ENCODE results near the gene SNU13. TPM values are rescaled to one million over a fixed set of nuclear protein-coding genes. Genes with fewer than 3 reads are reported as not detected.
"Not testable (repeated sequence)": the region's sequence is repeated elsewhere in the genome, so short reads cannot be mapped to it uniquely, and the experiment has no call there.

Gene SNU13
- total RNA-seq, 2 donors from 2014 or later: 150 to 161 TPM

DNA sequence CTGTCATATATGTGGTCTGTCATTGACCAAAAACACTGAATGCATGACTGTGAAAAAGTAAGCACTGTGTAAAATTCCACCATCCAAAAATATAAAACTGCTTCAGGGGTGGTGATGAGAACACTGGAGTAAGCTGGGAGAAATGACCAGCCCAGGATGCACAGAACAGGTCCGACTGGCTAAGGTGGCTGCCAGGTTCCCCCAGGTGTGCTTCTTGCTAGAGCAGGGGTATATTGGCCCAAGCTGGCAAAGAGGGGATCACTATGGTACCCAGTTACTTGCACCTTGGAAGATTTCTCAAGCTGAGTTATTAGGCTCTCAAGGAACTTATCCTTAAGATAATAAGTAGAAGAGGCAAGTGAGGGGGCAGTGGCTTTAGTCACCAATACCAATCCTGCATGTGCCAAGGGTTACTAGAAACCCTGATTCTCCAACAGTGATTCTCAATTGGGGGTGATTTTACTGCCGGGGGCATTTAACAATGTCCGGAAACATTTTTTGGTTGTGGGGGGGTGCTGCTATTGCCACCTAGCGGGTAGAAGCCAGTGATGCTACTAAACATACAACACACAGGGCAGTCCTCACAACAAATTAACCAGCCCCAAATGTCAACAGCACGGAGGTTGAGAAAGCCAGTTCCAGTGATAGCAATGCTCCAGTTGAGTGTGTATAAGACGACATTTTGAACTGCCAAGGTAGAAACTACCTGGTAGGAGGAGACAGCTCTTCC, 15.7 kb downstream of the SNU13 start:
- H3K27ac ChIP-seq: no peak overlapping the region
- H3K36me3 ChIP-seq: no peaks in the 10 kb centered on the region
- H3K27me3 ChIP-seq (replicated peaks; ENCODE audit: insufficient read depth): no peaks in the 10 kb centered on the region
- no peak for TF ChIP-seq POLR2A (IDR thresholded peaks at IDR 0.05)
- TF ChIP-seq, protein P1, sequence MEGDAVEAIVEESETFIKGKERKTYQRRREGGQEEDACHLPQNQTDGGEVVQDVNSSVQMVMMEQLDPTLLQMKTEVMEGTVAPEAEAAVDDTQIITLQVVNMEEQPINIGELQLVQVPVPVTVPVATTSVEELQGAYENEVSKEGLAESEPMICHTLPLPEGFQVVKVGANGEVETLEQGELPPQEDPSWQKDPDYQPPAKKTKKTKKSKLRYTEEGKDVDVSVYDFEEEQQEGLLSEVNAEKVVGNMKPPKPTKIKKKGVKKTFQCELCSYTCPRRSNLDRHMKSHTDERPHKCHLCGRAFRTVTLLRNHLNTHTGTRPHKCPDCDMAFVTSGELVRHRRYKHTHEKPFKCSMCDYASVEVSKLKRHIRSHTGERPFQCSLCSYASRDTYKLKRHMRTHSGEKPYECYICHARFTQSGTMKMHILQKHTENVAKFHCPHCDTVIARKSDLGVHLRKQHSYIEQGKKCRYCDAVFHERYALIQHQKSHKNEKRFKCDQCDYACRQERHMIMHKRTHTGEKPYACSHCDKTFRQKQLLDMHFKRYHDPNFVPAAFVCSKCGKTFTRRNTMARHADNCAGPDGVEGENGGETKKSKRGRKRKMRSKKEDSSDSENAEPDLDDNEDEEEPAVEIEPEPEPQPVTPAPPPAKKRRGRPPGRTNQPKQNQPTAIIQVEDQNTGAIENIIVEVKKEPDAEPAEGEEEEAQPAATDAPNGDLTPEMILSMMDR (IDR thresholded peaks at IDR 0.05): no peak
- TF ChIP-seq POLR2AphosphoS5 (IDR thresholded peaks at IDR 0.05): no peak
- no peaks in the 10 kb centered on the region for H3K4me1 ChIP-seq (replicated peaks)
- H3K4me3 ChIP-seq: no peak overlapping the region
- no peaks in the 10 kb centered on the region for H3K9me3 ChIP-seq
- no peak for DNase-seq (ENCODE audit: low spot score)
- intact Hi-C loops (cut with DNase I): no loop called here
- WGBS: 65% methylated on average over 6 of the region's 6 CpGs

DNA sequence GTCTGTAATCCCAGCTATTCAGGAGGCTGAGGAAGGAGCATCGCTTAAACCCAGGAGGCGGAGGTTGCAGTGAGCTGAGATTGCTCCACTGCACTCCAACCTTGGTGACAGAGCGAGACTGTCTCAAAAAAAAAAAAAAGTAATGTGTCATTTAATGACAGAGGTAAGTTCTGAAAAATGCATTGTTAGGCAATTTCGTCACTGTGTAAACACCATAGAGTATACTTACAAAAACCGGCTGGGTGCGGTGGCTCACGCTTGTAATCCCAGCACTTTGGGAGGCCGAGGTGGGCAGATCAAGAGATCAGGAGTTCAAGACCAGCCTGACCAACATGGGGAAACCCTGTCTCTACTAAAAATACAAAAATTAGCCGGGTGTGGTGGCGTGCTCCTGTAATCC, 16.6 kb downstream of the SNU13 start:
- H3K4me1 ChIP-seq (replicated peaks); H3K4me3 ChIP-seq; H3K27me3 ChIP-seq (replicated peaks; ENCODE audit: insufficient read depth); H3K9me3 ChIP-seq; H3K27ac ChIP-seq; intact Hi-C loops (cut with DNase I); H3K36me3 ChIP-seq: not testable (repeated sequence)
- peak; percentile 42 for TF ChIP-seq POLR2AphosphoS5 (IDR thresholded peaks at IDR 0.05)
- 63% methylated on average over 10 of the region's 10 CpGs for WGBS
- peak; percentile 24 for DNase-seq (ENCODE audit: low spot score)

DNA sequence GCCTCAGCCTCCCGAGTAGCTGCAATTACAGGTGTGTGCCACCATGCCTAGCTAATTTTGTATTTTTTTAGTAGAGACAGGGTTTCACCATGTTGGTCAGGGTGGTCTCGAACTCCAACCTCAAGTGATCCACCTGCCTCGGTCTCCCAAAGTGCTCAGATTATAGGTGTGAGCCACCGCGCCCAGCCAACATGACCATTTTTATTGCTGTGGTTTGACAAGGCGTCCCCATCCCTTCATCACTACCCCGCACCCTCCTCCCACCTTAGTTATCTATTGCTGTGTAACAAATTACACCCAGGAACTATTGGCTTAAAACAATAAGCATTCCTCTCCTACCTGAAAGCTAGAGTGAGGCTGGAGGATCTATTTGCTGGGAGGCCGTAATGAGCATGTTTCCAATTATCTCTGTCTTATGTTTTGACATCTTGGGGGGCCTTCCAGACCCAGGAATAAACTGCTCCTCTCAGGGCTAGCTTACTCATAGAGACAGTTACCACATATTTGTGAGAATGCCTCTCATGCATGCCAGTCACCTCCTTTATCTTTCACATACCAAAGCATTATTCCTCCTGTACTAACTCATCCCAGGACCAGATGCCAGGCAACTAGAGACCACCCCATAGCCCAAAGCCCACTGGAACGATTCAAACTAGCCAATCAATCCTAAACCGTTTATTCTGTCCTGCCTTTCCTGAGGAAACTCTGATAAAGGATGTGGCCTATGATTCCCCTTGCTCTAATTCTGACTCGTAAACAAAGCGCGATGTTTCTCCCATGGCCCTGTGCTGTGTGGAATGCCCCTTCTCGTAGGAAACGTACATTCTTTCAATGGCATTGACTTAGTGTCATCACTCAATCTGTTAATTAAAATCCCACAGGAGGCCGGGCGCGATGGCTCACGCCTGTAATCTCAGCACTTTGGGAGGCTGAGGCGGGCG, 19.4 kb downstream of the SNU13 start:
- Histone ChIP-seq H3K27ac (no peak overlapping the region), H3K4me3 (no peak overlapping the region), H3K9me3 (no peaks in the 10 kb centered on the region), H3K27me3 (replicated peaks; ENCODE audit: insufficient read depth) (no peaks in the 10 kb centered on the region), H3K4me1 (replicated peaks) (no peaks in the 10 kb centered on the region), H3K36me3 (no peaks in the 10 kb centered on the region)
- TF ChIP-seq POLR2A (IDR thresholded peaks at IDR 0.05) (no peak), POLR2AphosphoS5 (IDR thresholded peaks at IDR 0.05) (no peak)
- TF ChIP-seq, protein P1 (IDR thresholded peaks at IDR 0.05): no peak
- intact Hi-C loops (cut with DNase I): no loop called here
- no peak for DNase-seq (ENCODE audit: low spot score)
- 91% methylated on average over 21 of the region's 21 CpGs for WGBS

DNA sequence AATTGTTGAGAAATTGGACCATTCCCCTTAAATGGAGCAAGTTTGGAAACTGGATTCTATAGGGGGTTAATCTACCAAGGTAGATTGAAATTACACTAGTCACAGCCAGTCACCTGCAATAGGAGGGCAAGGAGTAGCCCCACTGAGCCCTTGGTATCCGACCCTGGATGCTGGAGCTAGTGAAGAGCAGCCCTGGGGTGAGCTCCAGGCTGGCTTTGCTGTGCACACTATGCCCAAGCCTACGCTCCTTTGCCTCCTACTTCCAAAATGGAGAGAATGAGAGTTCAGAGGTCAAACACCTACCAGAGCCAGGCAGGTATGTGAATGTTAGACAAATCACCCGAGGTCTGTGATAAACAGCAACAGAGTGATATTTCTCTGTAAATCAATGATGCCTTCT, 23.7 kb downstream of the SNU13 start:
- H3K4me1 ChIP-seq (replicated peaks): no peaks in the 10 kb centered on the region
- H3K27ac ChIP-seq: no peak overlapping the region
- intact Hi-C loops (cut with DNase I): no loop called here
- WGBS: 68% methylated on average over 3 of the region's 3 CpGs
- no peak overlapping the region for H3K4me3 ChIP-seq
- TF ChIP-seq POLR2AphosphoS5 (IDR thresholded peaks at IDR 0.05): no peak
- no peaks in the 10 kb centered on the region for H3K27me3 ChIP-seq (replicated peaks; ENCODE audit: insufficient read depth)
- H3K9me3 ChIP-seq: no peaks in the 10 kb centered on the region
- H3K36me3 ChIP-seq: peaks cover 5 to 12% of the 10 kb centered on the region in 2 donors
- DNase-seq (ENCODE audit: low spot score): no peak

GRCh38 chr22:41664490-41664889, 24.2 kb downstream of the SNU13 start:
- H3K4me1 ChIP-seq (replicated peaks): no peaks in the 10 kb centered on the region
- no peak for DNase-seq (ENCODE audit: low spot score)
- peaks cover 6 to 17% of the 10 kb centered on the region in 2 donors for H3K36me3 ChIP-seq
- H3K4me3 ChIP-seq: no peak overlapping the region
- no peaks in the 10 kb centered on the region for H3K9me3 ChIP-seq
- intact Hi-C loops (cut with DNase I): no loop called here
- H3K27ac ChIP-seq: no peak overlapping the region
- no peak for TF ChIP-seq POLR2A (IDR thresholded peaks at IDR 0.05)
- TF ChIP-seq POLR2AphosphoS5 (IDR thresholded peaks at IDR 0.05): no peak
- TF ChIP-seq, protein P1 (IDR thresholded peaks at IDR 0.05): no peak
- H3K27me3 ChIP-seq (replicated peaks; ENCODE audit: insufficient read depth): no peaks in the 10 kb centered on the region

GRCh38 chr22:41663594-41663993, 25.1 kb downstream of the SNU13 start:
- WGBS: 68% methylated on average over 9 of the region's 9 CpGs
- H3K27me3 ChIP-seq (replicated peaks; ENCODE audit: insufficient read depth); H3K4me1 ChIP-seq (replicated peaks); H3K4me3 ChIP-seq; DNase-seq (ENCODE audit: low spot score); intact Hi-C loops (cut with DNase I); H3K9me3 ChIP-seq; H3K27ac ChIP-seq: not testable (repeated sequence)
- peaks cover 7 to 25% of the 10 kb centered on the region in 2 donors for H3K36me3 ChIP-seq

Measured in prostate gland (tissue), 2 donors.